Lung (tissue), 12 donors: ENCODE results near the gene HMGXB3. TPM values are rescaled to one million over a fixed set of nuclear protein-coding genes. Genes with fewer than 3 reads are reported as not detected.

Experiments
- ATAC-seq: fragments of 200-7000 bp; cut with Tn5 transposase; one replicate; pipeline ENCODE4 v1.9.1; 2020; ENCODE audit warnings: moderate number of reproducible peaks; ENCODE audit not compliant: insufficient read depth, low FRiP score
- DNase-seq, 3 donors: peaks; one replicate each; pipeline ENCODE4 v3.0.0-alpha.2; 2013 to 2017
- H3K27ac ChIP-seq, 2 donors: one replicate each; pipeline ENCODE4 v1.5.1; 2013; ENCODE audit warnings: mild to moderate bottlenecking in 2 of 2, moderate library complexity in 2 of 2, control low read depth in 1 of 2, inconsistent platforms in 1 of 2, low read depth in 1 of 2, low read length in 1 of 2
- H3K27me3 ChIP-seq, 3 donors: one replicate each; pipeline ENCODE4 v1.5.1; 2013; ENCODE audit warnings: low read length in 2 of 3; ENCODE audit not compliant: control insufficient read depth in 3 of 3, insufficient read depth in 3 of 3
- H3K36me3 ChIP-seq, 4 donors: one replicate each; pipeline ENCODE4 v1.5.1; 2013; ENCODE audit warnings: low read length in 4 of 4, mild to moderate bottlenecking in 1 of 4, moderate library complexity in 1 of 4; ENCODE audit not compliant: control insufficient read depth in 4 of 4, insufficient read depth in 4 of 4
- H3K4me1 ChIP-seq, 5 donors: one replicate each; pipeline ENCODE4 v1.5.1; 2013; ENCODE audit warnings: low read length in 5 of 5, mild to moderate bottlenecking in 2 of 5, moderate library complexity in 1 of 5; ENCODE audit not compliant: control insufficient read depth in 5 of 5, insufficient read depth in 5 of 5
- H3K4me3 ChIP-seq: one replicate; pipeline ENCODE4 v1.5.1; 2013; ENCODE audit warnings: mild to moderate bottlenecking, control low read depth, moderate library complexity
- H3K9ac ChIP-seq, 2 donors: one replicate each; pipeline ENCODE4 v1.5.1; 2013; ENCODE audit warnings: low read length in 2 of 2, control low read depth in 1 of 2; ENCODE audit not compliant: insufficient read depth in 1 of 2
- H3K9me3 ChIP-seq, 4 donors: one replicate each; pipeline ENCODE4 v1.5.1; 2013; ENCODE audit warnings: low read length in 3 of 4, mild to moderate bottlenecking in 1 of 4, moderate library complexity in 1 of 4; ENCODE audit not compliant: control insufficient read depth in 4 of 4, insufficient read depth in 3 of 4
- CTCF ChIP-seq: IDR thresholded peaks from 2 replicates; pipeline ENCODE4 v1.5.1; 2012; ENCODE audit warnings: mild to moderate bottlenecking; ENCODE audit errors: control extremely low read depth, extremely low read depth
- WGBS, 2 donors: extraction: QIAGEN DNeasy Blood & Tissue Kit; methylation state at CpG; one replicate each; pipeline ENCODE4 v1.1.7; 2013; 5-methylcytosine and 5-hydroxymethylcytosine counted together
- polyA plus RNA-seq, 2 donors: library from polyadenylated mRNA; stranded (reverse); fragments of 200-250 nt; gene quantifications; one replicate each; pipeline ENCODE4 v1.2.1, GENCODE V29; 2013
- total RNA-seq, 2 donors: library from RNA; depleted of rRNA in 1 of 2; stranded (reverse); fragments of >200 nt in 1 of 2; gene quantifications; one replicate each; pipeline ENCODE4 v1.2.1, GENCODE V29; 2014 to 2021
- donor health status: control.
- donor health status: control.
- donor health status: Bipolar disorder and iron deficiency.
- donor health status: healthy.
- donor health status: DM: yes; HTN: yes; CAD: no.

Gene HMGXB3
- total and polyA plus RNA-seq, 4 donors: 22.3 to 42.3 (median 30.8) TPM

- no peak for DNase-seq
- no peak for ATAC-seq
- no peak overlapping the region for H3K9ac ChIP-seq
- H3K36me3 ChIP-seq: peaks cover 37 to 64% (median 52%) of the 10 kb centered on the region in 4 donors
- no peaks in the 10 kb centered on the region for H3K4me1 ChIP-seq
- peaks cover 0 to 8% (median 6%) of the 10 kb centered on the region in 4 donors for H3K9me3 ChIP-seq
- H3K4me3 ChIP-seq: no peak overlapping the region
- no peaks in the 10 kb centered on the region for H3K27me3 ChIP-seq
- no peak overlapping the region for H3K27ac ChIP-seq
- WGBS, 2 donors: 88 to 94% methylated on average over 4 of the region's 4 CpGs
- TF ChIP-seq CTCF: no peak
Measured at GRCh38 chr5:150013931-150014330, 13.4 kb downstream of the HMGXB3 start.

DNA sequence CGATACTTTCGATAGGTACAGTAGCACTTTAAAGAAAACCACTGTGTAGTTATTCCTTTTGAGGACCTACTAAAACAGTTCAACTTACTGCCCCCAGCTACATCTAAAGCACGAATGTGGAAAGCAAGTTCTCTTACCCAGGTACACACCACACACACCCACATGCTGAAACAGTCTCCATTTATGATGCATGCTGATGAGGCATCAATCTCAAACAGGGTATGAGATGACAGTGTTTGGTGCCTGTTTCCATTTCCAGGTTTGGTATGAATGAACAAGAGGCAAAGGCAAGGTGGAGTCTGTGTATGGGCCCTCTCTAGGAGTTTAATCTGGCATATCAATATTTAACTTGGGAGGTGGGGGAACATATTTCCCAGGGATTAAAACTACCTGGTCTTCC, 13.9 kb downstream of the HMGXB3 start:
- Histone ChIP-seq H3K4me1 (no peaks in the 10 kb centered on the region), H3K4me3 (no peak overlapping the region), H3K27ac (no peak overlapping the region), H3K27me3 (no peaks in the 10 kb centered on the region), H3K9ac (no peak overlapping the region), H3K36me3 (peaks cover 37 to 68% (median 54%) of the 10 kb centered on the region in 4 donors), H3K9me3 (peaks cover 0 to 8% (median 6%) of the 10 kb centered on the region in 4 donors)
- TF ChIP-seq CTCF: no peak
- WGBS, 2 donors: 86 to 89% methylated on average over 3 of the region's 3 CpGs
- no peak for DNase-seq
- ATAC-seq: no peak

- H3K9me3 ChIP-seq: peaks cover 0 to 8% (median 6%) of the 10 kb centered on the region in 4 donors
- H3K27me3 ChIP-seq: no peaks in the 10 kb centered on the region
- DNase-seq: no peak
- TF ChIP-seq CTCF: no peak
- no peak overlapping the region for H3K9ac ChIP-seq
- H3K4me1 ChIP-seq: no peaks in the 10 kb centered on the region
- no peak overlapping the region for H3K27ac ChIP-seq
- no peak overlapping the region for H3K4me3 ChIP-seq
- 99% methylated on average over 3 of the region's 3 CpGs for WGBS, 2 donors
- ATAC-seq: no peak
- H3K36me3 ChIP-seq: peaks cover 33 to 73% (median 58%) of the 10 kb centered on the region in 4 donors
Measured at GRCh38 chr5:150015415-150015814, 14.9 kb downstream of the HMGXB3 start.

DNA sequence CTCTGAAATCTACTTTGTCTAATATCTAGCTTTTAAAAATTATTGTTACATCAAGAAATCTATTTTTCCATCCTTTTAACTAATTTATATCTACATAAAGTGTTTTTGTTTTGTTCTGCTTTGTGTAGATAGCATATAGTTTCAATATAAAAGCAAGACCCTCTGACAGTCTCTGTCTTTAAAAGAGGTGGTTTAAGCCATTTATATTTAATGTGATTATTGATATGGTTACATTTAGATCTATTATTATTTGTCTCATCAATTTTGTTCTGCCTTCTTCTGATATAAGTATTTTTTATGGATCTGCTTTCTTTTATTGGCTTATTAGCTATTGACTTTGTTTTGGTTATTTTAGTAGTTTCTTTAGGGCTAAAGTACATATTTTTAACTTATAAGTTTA, 16.0 kb downstream of the HMGXB3 start:
- H3K9ac ChIP-seq: no peak overlapping the region
- ATAC-seq (no peak), DNase-seq (no peak)
- peaks cover 26 to 74% (median 52%) of the 10 kb centered on the region in 4 donors for H3K36me3 ChIP-seq
- peaks cover 0 to 10% (median 0%) of the 10 kb centered on the region in 5 donors for H3K4me1 ChIP-seq
- no peaks in the 10 kb centered on the region for H3K27me3 ChIP-seq
- peaks cover 0 to 8% (median 6%) of the 10 kb centered on the region in 4 donors for H3K9me3 ChIP-seq
- no peak overlapping the region for H3K4me3 ChIP-seq
- TF ChIP-seq CTCF: no peak
- no peak overlapping the region for H3K27ac ChIP-seq
